Rectal smooth muscle tissue (tissue), 1 donor: ENCODE data around the gene GJB6.

Experiments
- H3K27ac ChIP-seq: one replicate; pipeline ENCODE4 v1.7.0; 2013; ENCODE audit warnings: low read depth, low read length, inconsistent platforms
- H3K27me3 ChIP-seq: one replicate; pipeline ENCODE4 v1.7.0; 2013; ENCODE audit warnings: low read length; ENCODE audit not compliant: control insufficient read depth, insufficient read depth
- H3K36me3 ChIP-seq: one replicate; pipeline ENCODE4 v1.7.0; 2013; ENCODE audit warnings: low read length; ENCODE audit not compliant: control insufficient read depth, insufficient read depth
- H3K4me1 ChIP-seq: one replicate; pipeline ENCODE4 v1.7.0; 2013; ENCODE audit warnings: low read length; ENCODE audit not compliant: control insufficient read depth, insufficient read depth
- H3K4me3 ChIP-seq: one replicate; pipeline ENCODE4 v1.7.0; 2013; ENCODE audit warnings: low read length
- H3K9ac ChIP-seq: one replicate; pipeline ENCODE4 v1.7.0; 2013; ENCODE audit warnings: low read length

Gene GJB6

GRCh38 chr13:20219577-20219976 lies 12.5 kb downstream of the GJB6 start:
- no peaks in the 10 kb centered on the region for H3K36me3 ChIP-seq
- H3K4me3 ChIP-seq: no peak overlapping the region
- H3K27ac ChIP-seq: no peak overlapping the region
- no peak overlapping the region for H3K9ac ChIP-seq
- H3K27me3 ChIP-seq: peaks cover 2% of the 10 kb centered on the region
- H3K4me1 ChIP-seq: no peaks in the 10 kb centered on the region

GRCh38 chr13:20217168-20217567 lies 15.0 kb downstream of the GJB6 start:
- H3K9ac ChIP-seq: no peak overlapping the region
- H3K36me3 ChIP-seq: no peaks in the 10 kb centered on the region
- H3K27ac ChIP-seq: no peak overlapping the region
- H3K4me3 ChIP-seq: no peak overlapping the region
- no peaks in the 10 kb centered on the region for H3K4me1 ChIP-seq
- H3K27me3 ChIP-seq: peaks cover 2% of the 10 kb centered on the region

- Histone ChIP-seq H3K9ac (no peak overlapping the region), H3K36me3 (no peaks in the 10 kb centered on the region), H3K27ac (no peak overlapping the region), H3K4me3 (no peak overlapping the region), H3K4me1 (no peaks in the 10 kb centered on the region), H3K27me3 (no peaks in the 10 kb centered on the region)
These were observed 22.2 kb downstream of the GJB6 start for GRCh38 chr13:20209948-20210347.

GRCh38 chr13:20206698-20207235 lies 25.4 kb downstream of the GJB6 start:
- Histone ChIP-seq H3K4me1 (no peaks in the 10 kb centered on the region), H3K27me3 (no peaks in the 10 kb centered on the region), H3K4me3 (no peak overlapping the region), H3K27ac (no peak overlapping the region), H3K9ac (no peak overlapping the region), H3K36me3 (no peaks in the 10 kb centered on the region)

GRCh38 chr13:20206065-20206697 lies 25.9 kb downstream of the GJB6 start:
- H3K36me3 ChIP-seq: no peaks in the 10 kb centered on the region

GRCh38 chr13:20198781-20199180 lies 33.3 kb downstream of the GJB6 start:
- Histone ChIP-seq H3K27me3 (peaks cover 8% of the 10 kb centered on the region), H3K4me3 (no peak overlapping the region), H3K27ac (no peak overlapping the region)

More at GRCh38 chr13:20206065-20206697, 25.9 kb downstream of the GJB6 start:
- Histone ChIP-seq H3K27ac (no peak overlapping the region), H3K4me1 (no peaks in the 10 kb centered on the region), H3K27me3 (no peaks in the 10 kb centered on the region), H3K4me3 (no peak overlapping the region), H3K9ac (no peak overlapping the region)

GRCh38 chr13:20197361-20197834 lies 34.7 kb downstream of the GJB6 start:
- no peaks in the 10 kb centered on the region for H3K36me3 ChIP-seq
- H3K4me3 ChIP-seq: no peak overlapping the region
- H3K27me3 ChIP-seq: peaks cover 14% of the 10 kb centered on the region
- H3K9ac ChIP-seq: no peak overlapping the region
- H3K27ac ChIP-seq: no peak overlapping the region
- no peaks in the 10 kb centered on the region for H3K4me1 ChIP-seq

More at GRCh38 chr13:20198781-20199180, 33.3 kb downstream of the GJB6 start:
- H3K9ac ChIP-seq: no peak overlapping the region
- H3K36me3 ChIP-seq: no peaks in the 10 kb centered on the region
- H3K4me1 ChIP-seq: no peaks in the 10 kb centered on the region

GRCh38 chr13:20195801-20196200 lies 36.3 kb downstream of the GJB6 start:
- Histone ChIP-seq H3K4me1 (no peaks in the 10 kb centered on the region), H3K27me3 (peaks cover 14% of the 10 kb centered on the region), H3K27ac (no peak overlapping the region), H3K4me3 (no peak overlapping the region), H3K36me3 (no peaks in the 10 kb centered on the region), H3K9ac (no peak overlapping the region)

- no peaks in the 10 kb centered on the region for H3K4me1 ChIP-seq
- peak overlapping the region; percentile 43 for H3K4me3 ChIP-seq
- H3K27ac ChIP-seq: no peak overlapping the region
- H3K9ac ChIP-seq: no peak overlapping the region
- peaks cover 14% of the 10 kb centered on the region for H3K27me3 ChIP-seq
- no peaks in the 10 kb centered on the region for H3K36me3 ChIP-seq
These were observed 38.0 kb downstream of the GJB6 start for GRCh38 chr13:20193907-20194631.

GRCh38 chr13:20193162-20193906 lies 38.8 kb downstream of the GJB6 start:
- peak overlapping the region; percentile 43 for H3K4me3 ChIP-seq
- peaks cover 14% of the 10 kb centered on the region for H3K27me3 ChIP-seq
- H3K27ac ChIP-seq: no peak overlapping the region
- no peaks in the 10 kb centered on the region for H3K4me1 ChIP-seq
- H3K36me3 ChIP-seq: no peaks in the 10 kb centered on the region
- no peak overlapping the region for H3K9ac ChIP-seq

- Histone ChIP-seq H3K4me3 (peak within 1 kb of the TSS; percentile 43), H3K36me3 (no peaks in the 10 kb centered on the region), H3K27ac (no peak within 1 kb of the TSS), H3K27me3 (peaks cover 14% of the 10 kb centered on the region), H3K9ac (no peak within 1 kb of the TSS), H3K4me1 (no peaks in the 10 kb centered on the region)
These were observed 39.3 kb downstream of the GJB6 start, which contains the start of gene GJB2 for GRCh38 chr13:20192836-20193161. TSS of gene GJB2 (minus strand) at chr13:20192938. CDS start at chr13:20189581, 3,357 bp downstream.

GRCh38 chr13:20192158-20192835 lies 39.8 kb downstream of the GJB6 start:
- H3K9ac ChIP-seq: no peak overlapping the region
- peaks cover 14% of the 10 kb centered on the region for H3K27me3 ChIP-seq
- H3K4me1 ChIP-seq: no peaks in the 10 kb centered on the region
- H3K4me3 ChIP-seq: peak overlapping the region; percentile 16
- no peaks in the 10 kb centered on the region for H3K36me3 ChIP-seq
- H3K27ac ChIP-seq: no peak overlapping the region
